HG02571 (cell line): ENCODE data around the gene KRT25.

Source experiments
- ATAC-seq: cut with Tn5 transposase; IDR thresholded peaks from one replicate; pipeline ENCODE4 v1.9.1; 2021; ENCODE audit warnings: mild to moderate bottlenecking, moderate library complexity; ENCODE audit not compliant: unreplicated experiment

The KRT25 gene, protein sequence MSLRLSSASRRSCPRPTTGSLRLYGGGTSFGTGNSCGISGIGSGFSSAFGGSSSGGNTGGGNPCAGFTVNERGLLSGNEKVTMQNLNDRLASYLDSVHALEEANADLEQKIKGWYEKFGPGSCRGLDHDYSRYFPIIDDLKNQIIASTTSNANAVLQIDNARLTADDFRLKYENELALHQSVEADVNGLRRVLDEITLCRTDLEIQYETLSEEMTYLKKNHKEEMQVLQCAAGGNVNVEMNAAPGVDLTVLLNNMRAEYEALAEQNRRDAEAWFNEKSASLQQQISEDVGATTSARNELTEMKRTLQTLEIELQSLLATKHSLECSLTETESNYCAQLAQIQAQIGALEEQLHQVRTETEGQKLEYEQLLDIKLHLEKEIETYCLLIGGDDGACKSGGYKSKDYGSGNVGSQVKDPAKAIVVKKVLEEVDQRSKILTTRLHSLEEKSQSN

DNA sequence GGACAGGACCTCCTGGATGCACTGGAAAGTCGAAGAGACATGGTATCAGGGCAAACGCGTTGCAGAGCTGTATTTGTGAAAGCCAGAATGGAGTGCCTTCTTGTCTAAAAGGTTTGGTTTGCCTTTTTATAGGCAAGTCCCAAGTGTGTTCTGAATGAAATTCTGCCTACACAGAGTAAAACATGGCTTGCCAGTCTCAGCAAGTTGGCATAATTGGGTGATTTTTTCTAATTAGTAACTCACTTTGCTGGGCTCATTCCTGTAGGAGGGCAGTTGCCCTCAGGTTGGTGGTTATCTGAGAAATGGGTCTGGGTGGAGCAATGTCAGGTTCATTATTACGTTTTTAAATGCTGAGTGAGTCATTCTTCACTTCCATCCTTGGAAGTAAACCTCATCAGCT is at the start of gene KRT25:
Gene KRT25, minus strand, starts transcription at position 101 of the 400 bp plus-strand sequence. Its CDS starts 60 bp downstream, at position 41.
- ATAC-seq = no peak

DNA sequence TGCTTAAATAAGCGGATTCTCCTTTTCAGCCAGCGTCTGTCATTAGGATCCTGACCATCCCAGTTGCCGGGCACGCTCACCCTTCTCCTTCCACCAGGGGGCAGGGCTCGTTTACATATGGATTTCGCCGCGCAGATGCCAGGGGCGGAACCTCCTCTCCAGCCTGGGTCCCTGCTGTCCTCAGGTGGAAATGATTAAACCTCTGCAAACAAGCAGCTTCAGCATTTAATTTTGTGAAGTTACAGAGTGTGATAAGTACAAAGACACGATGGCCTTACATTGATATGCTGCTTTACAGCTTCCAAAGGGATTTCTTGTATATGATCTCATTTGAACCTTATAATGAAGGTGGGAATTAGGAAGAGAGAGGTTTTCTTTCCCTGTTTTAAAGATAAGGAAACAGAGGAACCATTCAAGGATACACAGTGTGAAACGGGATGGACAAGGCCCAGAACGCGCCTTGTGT is 48.5 kb upstream of the KRT25 start:
- no peak for ATAC-seq

DNA sequence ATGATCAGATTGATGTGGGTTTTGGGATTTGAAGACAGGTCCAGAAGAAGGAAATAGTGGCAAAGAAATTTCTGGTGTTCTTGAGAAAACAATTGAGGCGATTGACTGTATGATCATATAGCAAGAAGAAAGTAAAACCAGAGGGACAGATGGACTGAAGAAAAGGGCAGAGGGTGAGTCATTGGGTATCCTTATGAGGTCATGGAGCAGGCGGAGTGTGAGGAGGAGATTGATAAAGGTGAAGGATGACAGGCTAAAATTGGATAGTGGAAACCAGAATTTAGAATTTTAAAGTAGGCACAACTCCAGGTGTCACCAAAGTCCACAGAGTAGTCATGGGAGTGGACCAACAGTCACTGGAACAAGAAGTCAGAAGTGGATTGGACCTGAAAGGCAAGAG is 46.0 kb upstream of the KRT25 start:
- ATAC-seq = no peak

DNA sequence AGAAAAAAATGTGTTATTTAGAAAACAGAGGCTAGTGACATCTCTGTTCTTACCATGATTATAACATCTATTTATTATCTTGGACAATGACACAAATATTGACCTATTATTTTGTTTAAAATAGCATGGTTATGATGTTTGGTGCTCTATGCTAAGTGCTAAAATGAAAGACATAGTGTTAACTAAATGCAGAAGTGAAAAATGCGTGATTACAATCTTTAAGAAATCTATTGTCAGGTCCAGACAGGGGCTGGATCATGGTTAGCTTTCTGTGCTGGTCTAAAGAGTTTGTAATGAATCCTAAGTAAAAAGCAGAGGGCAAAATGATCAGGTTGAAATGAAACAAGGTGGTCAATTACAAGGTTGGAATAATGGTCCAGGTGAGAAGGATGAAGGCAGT is 45.2 kb upstream of the KRT25 start:
- ATAC-seq = no peak

DNA sequence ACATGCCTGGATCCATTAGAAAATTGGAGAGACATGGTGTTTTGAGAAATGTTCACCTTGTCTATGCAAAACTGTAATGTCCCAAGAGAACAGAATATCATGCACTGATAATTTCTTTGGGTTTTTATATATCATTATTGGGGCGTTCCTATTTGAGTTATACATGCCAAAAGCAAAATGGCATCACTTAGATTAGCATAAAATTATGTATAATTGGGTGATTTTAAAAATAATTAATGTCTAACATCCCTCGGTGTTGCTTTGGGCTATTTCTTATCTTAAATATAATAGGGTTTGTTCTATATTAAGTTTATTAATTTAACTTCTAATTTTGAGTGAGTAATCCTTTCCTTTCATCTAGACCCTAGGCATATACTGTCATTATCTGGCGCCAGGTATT is 44.7 kb upstream of the KRT25 start, which contains the start of gene KRT28:
Gene KRT28, minus strand, starts transcription at position 101 of the 400 bp plus-strand sequence. Its CDS starts 66 bp downstream, at position 35.
- ATAC-seq = no peak

DNA sequence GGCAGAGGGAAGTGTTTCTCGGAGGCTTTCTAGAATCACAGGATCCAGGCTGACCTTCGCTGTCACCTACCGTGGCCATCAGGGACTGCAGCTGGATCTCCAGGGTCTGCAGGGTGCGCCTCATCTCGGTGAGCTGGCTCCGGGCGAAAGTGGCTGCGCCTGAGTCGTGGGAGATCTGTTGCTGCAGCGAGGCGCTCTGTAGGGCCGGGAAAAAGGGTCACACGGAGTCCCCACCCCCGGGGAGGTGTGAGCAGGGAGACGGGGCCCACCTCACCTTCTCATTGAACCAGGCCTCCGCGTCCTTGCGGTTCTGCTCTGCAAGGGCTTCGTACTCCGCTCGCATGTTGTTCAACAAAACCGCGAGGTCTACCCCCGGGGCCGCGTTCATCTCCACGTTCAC is 41.7 kb upstream of the KRT25 start:
- ATAC-seq = no peak

DNA sequence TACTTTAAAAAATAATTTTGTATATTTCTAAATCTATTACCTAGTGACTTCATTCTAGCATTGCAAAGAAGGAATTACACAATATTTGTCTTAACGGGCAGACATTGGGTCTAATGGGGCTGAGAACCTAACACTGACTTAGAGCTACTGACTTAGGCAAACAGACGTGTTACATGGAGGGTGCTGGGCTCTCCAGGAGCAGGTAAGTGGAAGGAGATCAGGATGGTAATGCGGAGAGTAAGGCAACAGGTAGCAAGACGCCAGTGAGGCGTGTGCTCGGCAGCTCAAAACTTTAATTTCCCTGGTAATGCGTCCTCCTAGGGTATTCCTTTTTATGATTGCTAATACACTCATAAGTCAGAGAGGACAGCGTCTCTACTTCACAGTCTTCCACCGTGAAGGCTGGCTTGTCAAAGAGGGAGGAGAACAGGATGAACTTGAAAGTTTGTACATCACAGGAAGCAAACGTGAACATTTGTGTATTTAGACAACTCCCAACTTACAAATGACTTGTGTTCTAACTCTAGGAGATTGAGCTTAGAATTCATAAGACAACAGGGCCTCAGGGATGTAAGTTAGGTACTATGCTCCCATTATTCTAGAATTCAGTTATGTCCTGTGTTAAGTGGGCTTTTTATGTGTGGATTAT is 40.0 kb upstream of the KRT25 start:
- no peak for ATAC-seq

DNA sequence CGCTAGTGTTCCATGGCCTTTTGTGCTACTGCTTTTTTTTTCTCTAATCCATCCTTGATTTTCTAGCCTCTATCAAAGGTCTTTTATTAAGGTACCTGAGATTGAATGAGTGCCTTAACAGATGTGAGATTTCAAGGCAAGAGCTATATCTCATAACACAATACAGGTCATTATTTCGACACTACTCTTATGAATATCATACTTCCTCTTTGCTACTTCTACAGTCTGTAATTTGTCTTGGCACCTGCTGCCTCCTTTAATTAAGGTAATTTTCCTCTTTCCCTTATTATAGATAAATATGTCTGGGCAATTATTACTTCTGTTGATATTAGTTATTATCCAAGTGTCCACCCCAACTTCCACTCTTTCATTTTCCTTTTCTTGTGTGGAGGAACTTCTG is 39.3 kb upstream of the KRT25 start:
- ATAC-seq = no peak

DNA sequence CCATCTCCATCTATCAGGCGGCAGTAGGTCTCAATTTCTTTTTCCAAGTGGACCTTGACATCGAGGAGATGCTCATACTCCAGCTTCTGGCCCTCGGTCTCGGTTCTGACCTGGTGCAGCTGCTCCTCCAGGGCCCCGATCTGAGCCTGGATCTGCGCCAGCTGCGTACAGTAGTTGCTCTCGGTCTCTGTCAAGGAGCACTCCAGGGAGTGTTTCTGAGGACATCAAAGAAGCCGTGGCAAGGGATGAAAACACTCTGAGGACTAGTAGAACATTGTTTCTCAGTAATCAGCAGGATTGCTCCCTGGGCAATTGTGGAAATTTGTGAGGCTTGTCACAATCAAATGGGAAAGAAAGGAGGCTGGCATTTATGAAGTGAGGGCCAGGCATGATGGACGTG is 38.7 kb upstream of the KRT25 start:
- ATAC-seq = no peak

DNA sequence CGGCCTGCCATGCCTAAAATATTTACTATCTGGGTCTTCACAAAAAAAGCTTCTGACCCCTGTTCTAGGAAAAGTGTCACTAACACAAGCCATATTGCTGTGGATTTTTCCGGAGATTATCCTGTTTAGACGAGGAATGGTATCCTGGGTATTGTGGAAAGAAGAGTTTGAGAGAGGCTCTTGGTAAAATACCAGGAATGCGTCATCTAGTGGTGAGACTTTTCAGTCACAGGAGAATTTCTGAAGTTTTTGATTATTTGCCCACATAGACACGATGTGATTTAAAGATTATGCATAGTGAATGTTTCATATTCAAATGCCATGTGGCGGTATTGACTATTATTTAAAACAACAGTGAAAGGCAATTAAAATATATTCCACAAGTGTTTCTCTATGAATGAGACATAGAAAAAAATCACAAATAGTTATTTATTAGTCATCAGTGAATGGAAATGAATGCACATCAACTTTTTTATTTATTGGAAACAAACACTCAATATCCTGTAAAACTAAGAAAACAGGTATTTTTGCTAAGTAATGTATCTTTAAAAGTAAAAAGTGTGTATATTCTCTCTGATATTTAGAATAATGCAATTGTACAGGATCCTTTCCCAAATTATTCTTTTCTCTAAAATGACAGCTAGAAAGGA is 36.8 kb upstream of the KRT25 start:
- no peak for ATAC-seq

DNA sequence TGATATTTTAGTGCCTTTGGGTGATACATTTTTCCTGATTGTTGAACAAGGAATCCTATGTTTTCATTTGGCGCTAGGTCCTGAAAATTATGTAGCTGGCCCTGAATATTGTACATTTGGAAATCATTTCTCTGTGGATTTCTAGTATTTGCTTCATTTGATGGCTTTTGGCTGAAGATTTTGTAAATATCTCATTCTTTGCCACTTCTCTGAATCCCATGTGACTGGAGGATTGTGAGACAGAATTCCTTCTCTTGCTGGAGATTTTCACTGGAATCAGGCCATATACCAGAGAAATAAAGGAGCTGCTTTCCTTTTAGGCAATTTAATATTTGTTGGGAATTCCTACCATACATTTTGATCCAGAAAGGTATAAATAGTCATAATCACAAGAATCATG is 36.0 kb upstream of the KRT25 start:
- ATAC-seq = no peak

DNA sequence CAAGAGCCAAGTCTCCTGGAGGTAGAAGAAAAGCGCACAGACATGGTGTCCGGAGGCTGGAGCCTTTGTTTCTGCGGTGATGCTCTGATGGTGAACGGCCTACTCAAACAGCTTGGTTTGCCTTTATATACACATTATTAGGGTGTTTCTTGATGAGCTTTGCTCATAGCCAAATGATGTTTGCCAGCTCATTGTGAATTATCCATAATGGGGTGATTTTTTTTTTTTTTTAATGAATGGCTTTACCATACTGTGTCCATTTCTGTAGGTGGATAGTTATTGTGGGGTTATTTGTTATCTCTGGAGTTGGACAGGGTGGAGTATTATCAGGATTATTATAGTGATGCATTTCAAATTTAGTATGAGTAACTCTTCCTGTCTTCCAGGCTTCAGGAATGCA is 27.3 kb upstream of the KRT25 start, which contains the start of gene KRT27:
Gene KRT27, minus strand, starts transcription at position 101 of the 400 bp plus-strand sequence. Its CDS starts 57 bp downstream, at position 44.
- ATAC-seq = no peak

DNA sequence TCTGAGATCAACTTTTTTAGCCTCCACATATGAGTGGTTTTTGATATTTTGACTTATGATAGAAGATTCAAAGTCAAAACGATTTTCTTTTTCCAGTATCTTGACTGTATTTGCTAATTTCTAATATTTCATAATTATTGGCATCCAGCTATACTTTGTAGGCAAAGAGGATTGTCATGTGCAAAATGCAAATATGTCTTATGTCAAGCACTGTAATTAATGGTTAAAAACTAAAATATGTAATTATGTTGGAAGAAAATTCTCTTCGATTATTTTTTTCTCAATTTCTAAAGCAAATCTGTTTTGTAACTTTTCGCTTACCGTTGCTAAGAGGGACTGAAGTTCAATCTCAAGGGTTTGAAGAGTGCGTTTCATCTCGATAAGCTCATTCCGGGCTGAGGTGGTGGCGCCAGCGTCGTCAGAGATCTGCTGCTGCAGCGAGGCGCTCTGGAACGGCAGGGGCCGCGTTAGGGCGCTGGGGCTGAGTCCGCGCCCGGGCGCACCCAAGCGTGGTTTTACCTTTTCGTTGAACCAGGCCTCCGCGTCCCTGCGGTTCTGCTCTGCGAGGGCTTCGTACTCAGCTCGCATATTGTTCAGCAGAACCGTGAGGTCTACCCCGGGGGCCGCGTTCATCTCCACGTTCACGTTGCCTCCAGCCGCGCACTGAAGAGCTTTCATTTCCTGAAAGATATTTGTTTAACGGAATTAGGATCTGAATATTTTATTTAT is 24.2 kb upstream of the KRT25 start:
- ATAC-seq = no peak

DNA sequence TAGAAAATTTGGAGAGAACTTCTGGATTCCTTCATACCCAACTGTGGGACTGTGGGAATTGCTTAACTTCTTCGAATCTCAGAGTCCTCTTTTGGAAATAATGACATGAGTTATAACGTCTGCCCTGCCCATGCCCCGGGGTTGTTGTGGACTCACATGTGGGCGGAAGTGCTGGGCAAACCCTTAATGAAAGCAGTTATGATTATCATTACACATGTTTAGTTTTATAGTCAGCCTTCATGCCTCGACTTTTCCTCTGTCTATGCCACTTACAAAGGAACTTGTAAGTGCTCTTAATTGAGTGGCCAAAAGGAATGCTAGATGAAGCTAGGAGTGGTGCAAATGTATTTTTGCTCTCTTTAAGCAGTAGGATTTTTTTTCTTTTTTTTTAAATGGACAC is 23.3 kb upstream of the KRT25 start:
- no peak for ATAC-seq

DNA sequence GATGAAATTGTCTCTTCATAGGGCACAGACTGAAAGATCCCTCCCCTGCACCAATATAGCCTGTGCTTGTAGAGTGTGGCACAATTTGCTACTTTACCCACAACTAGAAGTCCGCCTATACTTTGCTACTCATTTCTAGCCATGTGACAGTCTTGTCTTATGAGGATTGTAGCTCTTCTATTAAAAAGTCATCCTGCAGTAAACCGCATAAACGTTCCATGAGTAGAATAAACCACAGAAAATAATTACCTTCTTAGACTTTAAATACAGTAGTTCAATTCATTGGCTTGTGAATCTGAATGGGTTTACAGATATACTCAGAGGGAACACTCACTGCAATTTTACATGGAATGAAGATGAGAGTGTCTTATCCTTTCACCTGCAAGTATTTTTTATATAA is 22.8 kb upstream of the KRT25 start:
- no peak for ATAC-seq

DNA sequence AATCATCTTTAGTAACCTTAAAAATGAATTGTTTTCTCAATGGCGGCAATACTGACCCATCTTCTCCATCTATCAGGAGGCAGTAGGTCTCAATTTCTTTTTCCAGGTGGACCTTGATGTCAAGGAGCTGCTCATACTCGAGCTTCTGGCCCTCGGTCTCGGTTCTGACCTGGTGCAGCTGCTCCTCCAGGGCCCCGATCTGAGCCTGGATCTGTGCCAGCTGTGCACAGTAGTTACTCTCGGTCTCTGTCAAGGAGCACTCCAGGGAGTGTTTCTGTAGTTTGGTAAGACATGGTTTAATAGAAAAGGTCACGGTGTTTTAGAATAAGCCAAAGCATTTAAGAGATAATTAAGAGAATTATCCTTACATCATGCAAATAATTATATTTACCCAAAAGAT is 22.3 kb upstream of the KRT25 start:
- ATAC-seq = no peak

DNA sequence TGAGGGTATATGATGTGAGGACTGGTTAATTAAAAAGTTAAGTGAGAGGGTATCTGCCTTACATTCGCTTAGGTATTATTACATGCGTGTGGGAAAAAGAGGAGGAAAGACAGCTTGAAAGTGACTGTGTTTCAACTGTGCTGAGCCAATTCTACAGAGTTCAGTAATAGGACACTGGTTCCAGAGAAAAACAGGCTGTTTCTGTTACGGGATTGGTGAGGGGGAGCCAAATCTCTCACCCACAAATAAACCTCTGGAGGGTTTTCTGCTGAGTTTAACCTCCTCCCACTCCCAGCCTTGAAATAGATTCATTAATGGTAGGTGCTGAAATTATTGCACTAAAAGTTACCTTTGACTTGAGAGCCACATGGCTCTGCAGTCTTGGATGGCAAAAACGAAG is 20.8 kb upstream of the KRT25 start:
- no peak for ATAC-seq

DNA sequence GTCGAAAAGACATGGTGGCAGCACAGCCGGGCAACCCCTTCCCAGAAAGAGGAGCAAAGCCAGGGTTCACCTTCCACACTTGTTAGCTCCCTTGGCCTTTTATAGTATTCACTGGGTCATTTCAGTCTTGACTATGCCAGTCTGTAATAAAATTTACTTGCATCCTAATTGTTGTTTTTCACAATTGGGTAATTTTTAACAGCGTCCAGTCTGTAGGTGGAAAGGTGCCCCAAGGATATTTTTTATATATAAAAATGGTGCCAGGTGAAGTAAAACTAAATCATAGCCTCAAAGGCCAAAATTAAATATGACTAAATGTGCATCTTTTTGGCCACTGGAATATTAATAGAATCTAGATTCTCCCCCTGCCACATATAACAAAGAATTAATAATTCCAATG is 17.0 kb upstream of the KRT25 start, which contains the start of gene KRT26:
Gene KRT26, minus strand, starts transcription at position 101 of the 400 bp plus-strand sequence. Its CDS starts 88 bp downstream, at position 13.
- ATAC-seq = no peak

DNA sequence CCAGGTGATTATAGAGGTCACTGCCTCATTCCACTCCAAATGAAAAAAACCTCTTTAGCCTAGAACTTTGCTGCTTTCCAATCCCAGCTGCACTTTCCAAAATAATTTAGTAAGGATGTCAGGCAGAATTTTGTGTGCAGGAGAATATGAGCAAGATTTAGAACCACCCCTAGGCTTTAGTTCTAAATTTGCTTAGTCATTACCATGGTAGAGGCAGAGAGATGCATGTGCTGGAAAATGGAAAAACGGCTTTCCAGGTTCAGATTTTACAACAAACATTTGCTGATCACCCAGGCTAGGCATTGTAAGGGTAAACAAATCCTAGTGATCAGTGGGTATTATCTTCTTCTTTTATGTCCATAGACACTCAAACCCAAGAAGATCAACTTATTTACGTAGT is 10.5 kb upstream of the KRT25 start:
- no peak for ATAC-seq

DNA sequence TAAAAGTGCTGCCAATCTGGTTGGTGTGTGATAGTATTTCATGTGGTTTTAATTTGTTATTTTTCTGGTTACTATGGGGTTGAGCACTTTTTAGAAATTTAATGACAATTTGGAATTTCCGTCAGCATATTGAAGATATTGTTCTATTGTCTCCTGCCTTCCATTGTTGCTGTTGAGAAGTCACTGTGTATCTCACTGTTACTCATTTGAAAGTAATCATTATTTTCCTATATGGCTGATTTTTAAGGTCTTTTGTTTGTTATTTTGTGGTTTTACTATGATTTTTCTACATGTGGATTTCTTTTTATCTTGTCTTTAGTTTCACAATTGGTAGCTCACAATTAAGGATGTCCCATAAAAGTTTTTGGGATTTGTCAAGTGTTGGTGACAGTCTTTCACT is 8.6 kb upstream of the KRT25 start:
- no peak for ATAC-seq
